ENCODE results near the gene IFNB1.

IFNB1 gene

GRCh38 chr9:21080793-21081192 is 3.1 kb upstream of the IFNB1 start:
- ChIA-PET POLR2A (ENCODE audit: low non-redundant PET) (no interaction called here), CTCF (interaction anchor here (0.6 kb wide), 1 partner anchor 1073 kb away, joined by 6 read pairs; no protein-coding TSS in a partner anchor)
- no peak overlapping the region for H3K27ac ChIP-seq
- no peak for DNase-seq (ENCODE audit: low spot score)
- TF ChIP-seq CTCF (conservative IDR thresholded peaks at IDR 0.05; ENCODE audit: low read depth): no peak

- POLR2A ChIA-PET (ENCODE audit: low non-redundant PET): no interaction called here
- no peak for TF ChIP-seq CTCF (conservative IDR thresholded peaks at IDR 0.05; ENCODE audit: low read depth)
- DNase-seq (ENCODE audit: low spot score): no peak
- H3K27ac ChIP-seq: no peak overlapping the region
- CTCF ChIA-PET: interaction anchor here (1.2 kb wide), 1 partner anchor 32 kb away, joined by 3 read pairs; no protein-coding TSS in a partner anchor
These were observed 960 bp upstream of the IFNB1 start for GRCh38 chr9:21078702-21079101.

GRCh38 chr9:21075484-21075883 is 2.3 kb downstream of the IFNB1 start:
- no peak for DNase-seq (ENCODE audit: low spot score)
- POLR2A ChIA-PET (ENCODE audit: low non-redundant PET): no interaction called here
- no peak for TF ChIP-seq CTCF (conservative IDR thresholded peaks at IDR 0.05; ENCODE audit: low read depth)
- no peak overlapping the region for H3K27ac ChIP-seq
- CTCF ChIA-PET: no interaction called here

DNA sequence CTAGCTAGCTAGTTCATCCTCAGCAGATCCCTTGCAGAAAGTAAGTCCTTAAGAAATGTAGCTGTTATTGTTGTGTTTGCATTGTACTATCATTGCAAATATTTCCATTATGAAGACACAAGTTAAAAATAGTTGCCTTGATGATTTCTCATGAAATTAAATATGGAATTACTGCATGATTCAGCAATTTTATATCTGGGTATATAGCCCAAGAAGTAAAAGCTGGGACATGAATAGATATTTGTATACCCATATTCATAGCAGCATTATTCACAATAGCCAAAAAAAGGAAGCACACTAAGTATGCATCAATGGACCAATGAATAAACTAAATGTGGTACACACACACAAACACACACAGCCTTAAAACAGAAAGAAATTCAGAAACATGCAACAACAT is 6.8 kb downstream of the IFNB1 start:
- DNase-seq (ENCODE audit: low spot score): no peak
- H3K27ac ChIP-seq: no peak overlapping the region
- ChIA-PET POLR2A (ENCODE audit: low non-redundant PET) (no interaction called here), CTCF (no interaction called here)
- TF ChIP-seq CTCF (conservative IDR thresholded peaks at IDR 0.05; ENCODE audit: low read depth): no peak

GRCh38 chr9:21070171-21070571 is 7.6 kb downstream of the IFNB1 start:
- CTCF ChIA-PET: no interaction called here
- peak; percentile 74 for DNase-seq (ENCODE audit: low spot score)
- H3K27ac ChIP-seq: peak overlapping the region; percentile 50; the same call in 1 of the 2 replicates
- 0 out of 2 replicates have a peak, but pooled peaks have one; percentile 13 for TF ChIP-seq CTCF (conservative IDR thresholded peaks at IDR 0.05; ENCODE audit: low read depth)
- POLR2A ChIA-PET (ENCODE audit: low non-redundant PET): no interaction called here

DNA sequence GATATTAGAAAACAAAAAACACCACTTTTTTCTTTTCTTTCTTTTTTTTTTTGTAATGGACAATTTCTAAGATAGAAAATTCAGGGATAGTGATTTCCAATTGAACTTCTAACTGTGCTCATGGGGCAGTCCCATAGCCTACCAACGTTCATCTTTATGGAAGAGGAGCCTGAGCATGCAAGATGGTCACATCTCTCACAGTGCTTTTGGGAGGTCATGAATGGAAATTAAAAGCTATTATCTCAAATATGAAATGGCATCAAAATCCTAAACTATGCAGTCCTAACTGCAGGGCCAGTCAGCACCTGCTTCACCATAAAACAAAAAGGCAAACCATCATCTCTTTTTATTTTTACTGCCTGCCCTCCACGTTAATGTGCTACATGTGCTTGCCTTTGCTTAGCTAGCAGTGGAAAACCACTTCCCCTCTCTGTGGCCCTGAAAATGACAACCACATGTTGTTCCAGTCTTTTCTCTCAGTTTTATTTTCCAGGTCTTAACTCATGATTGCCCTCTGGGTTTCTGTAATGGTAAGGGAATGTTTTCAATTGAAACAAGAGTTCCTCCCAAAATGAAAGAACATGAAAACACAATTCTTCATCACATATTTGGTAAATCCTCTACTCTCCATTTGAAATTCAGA is 16.7 kb downstream of the IFNB1 start:
- no peak overlapping the region for H3K27ac ChIP-seq
- ChIA-PET CTCF (interaction anchor here (0.6 kb wide), 1 partner anchor 29 kb away, joined by 3 read pairs; no protein-coding TSS in a partner anchor), POLR2A (ENCODE audit: low non-redundant PET) (no interaction called here)
- TF ChIP-seq CTCF (conservative IDR thresholded peaks at IDR 0.05; ENCODE audit: low read depth): no peak
- DNase-seq (ENCODE audit: low spot score): no peak

Measured in RWPE1 (cell line).